ENCODE results near the gene FLNB.

The FLNB gene

DNA sequence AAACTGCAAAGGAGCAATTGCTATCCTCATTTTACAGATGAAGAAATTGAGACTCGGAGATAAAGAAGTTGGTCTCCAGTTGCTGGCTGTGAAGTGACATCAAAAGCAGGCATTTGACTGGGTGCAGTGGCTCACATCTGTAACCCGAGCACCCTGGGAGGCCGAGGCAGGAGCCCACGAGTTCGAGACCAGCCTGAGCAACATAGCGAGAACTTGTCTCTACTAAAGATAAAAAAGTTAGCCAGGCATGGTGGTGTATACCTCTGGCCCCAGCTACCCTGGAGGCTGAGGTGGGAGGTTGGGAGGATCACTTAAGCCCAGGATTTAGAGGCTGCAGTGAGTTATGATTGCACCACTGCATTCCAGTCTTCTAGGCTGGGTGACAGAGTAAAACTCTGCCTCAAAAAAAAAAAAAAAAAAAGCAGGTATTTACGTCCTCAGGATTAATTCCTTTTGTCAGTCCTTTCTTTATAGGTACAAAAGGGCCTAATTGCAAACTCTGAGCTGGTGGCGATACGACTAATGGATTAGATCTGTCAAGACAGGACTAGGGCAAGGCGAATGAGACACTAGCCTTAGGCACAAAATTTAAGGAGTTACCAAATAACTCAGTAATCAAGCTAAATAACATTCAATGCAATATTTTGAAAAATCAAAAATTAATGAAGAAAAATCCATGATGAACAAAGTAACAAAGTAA lies 208.4 kb downstream of the FLNB start:
- DNase-seq, result no peak

GRCh38 chr3:58217209-58217811 lies 209.1 kb downstream of the FLNB start:
- DNase-seq, result no peak

DNA sequence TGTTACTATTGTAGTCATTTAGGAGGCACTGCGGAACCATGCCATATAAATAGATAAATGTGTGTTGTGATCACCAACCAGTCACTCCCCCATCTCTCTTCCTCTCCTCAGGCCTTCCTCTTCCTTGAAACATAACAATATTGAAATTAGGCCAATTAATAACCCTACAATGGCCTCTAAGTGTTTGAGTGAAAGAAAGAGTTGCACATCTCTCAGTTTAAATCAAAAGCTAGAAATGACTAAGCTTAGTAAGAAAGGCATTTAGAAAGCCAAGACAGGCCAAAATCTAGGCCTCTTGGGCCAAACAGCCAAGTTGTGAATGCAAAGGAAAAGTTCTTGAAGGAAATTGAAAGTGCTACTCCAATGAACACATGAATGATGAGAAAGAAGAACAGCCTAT lies 210.7 kb downstream of the FLNB start:
- DNase-seq, result no peak

Data from NCI-H2029 treated with DMSO at 0.1 percent for 48 hours (cell line).